Left renal pelvis (tissue), 4 donors: ENCODE results near the gene CACNA1I. TPM values are rescaled to one million over a fixed set of nuclear protein-coding genes. Genes with fewer than 3 reads are reported as not detected.

Experiments used
- DNase-seq, 4 donors: peaks; one replicate each; pipeline ENCODE4 v3.0.0-alpha.2; 2013; ENCODE audit warnings: low read depth in 4 of 4, low spot score in 3 of 4
- polyA plus RNA-seq, 4 donors: library from polyadenylated mRNA; unstranded; fragments of 120-200 nt; gene quantifications; one replicate each; pipeline ENCODE4 v1.2.1, GENCODE V29; 2013; ENCODE audit not compliant: insufficient read length in 4 of 4

CACNA1I gene
- polyA plus RNA-seq, 4 donors: 0.03 to 0.15 (median 0.07) TPM

DNA sequence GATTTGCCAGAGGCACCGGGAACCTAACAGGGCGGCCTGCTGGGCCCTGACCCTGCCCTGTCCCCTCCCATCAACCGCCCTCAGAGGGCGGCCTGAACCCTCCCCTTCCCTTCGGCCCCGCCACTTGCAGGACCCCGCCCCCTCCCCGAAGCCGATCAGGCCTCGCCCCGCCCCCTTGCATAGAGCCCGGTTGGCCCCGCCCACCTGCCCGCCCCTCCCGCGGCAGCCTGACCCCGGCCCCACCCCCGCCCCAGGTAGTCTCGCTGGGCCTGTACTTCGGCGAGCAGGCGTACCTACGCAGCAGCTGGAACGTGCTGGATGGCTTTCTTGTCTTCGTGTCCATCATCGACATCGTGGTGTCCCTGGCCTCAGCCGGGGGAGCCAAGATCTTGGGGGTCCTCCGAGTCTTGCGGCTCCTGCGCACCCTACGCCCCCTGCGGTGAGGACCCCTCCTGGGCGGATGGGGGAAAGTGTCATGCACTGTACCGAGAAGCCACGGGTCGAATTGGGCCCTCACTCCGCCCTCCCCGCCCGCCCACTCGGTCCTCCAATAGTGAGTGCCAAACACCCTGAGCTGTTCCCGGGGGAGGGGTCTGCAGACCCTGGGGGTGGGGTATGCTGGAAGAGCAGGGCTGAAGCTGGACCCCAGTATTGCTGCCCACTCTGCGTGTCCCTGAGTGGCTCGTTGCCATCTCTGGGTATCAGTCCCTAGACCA, 94.1 kb downstream of the CACNA1I start:
- no peak for DNase-seq

- no peak for DNase-seq
Measured at GRCh38 chr22:39665229-39665628, 94.7 kb downstream of the CACNA1I start.

- no peak for DNase-seq
Measured at GRCh38 chr22:39665661-39666431, 95.3 kb downstream of the CACNA1I start.

DNA sequence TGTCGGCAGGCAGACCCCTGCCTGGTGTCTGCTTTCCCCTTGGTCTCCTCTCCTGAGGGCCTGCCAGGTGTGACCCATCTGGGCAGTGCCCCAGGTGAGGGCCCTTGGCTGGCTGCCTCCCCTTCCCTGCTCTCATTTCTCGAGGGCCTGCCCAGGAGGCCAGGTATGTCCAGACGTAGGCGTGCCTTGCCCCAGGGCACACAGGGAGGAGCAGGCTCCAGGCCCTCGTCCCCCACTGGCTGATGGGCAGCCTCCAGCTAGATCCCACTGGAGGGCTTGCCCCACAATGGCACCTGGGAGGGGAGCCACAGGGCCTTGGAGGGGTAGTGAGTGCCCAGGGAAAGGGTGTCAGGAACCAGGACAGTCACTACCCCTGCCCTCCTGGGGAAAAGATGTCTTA, 95.9 kb downstream of the CACNA1I start:
- DNase-seq: no peak

DNA sequence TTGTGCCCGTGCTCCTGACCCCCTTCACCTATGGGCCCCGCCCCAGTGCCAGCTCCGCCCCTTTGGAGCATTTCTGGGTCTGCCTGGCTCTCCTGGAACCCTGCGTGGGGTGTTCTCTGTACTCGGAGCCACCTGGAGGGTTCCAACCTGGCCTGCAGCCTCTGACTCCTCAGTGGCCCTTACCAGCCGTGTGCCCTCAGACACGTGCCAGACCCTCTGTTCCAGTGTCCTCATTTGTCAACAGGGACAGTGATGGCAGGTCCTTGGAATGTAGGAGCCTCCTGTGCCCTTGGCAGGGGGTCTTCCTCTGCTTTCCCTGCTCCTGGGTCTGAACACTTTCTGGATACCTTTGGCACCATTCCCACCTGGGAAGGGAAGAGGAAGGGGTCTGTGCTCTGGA, 96.4 kb downstream of the CACNA1I start:
- DNase-seq: no peak

DNA sequence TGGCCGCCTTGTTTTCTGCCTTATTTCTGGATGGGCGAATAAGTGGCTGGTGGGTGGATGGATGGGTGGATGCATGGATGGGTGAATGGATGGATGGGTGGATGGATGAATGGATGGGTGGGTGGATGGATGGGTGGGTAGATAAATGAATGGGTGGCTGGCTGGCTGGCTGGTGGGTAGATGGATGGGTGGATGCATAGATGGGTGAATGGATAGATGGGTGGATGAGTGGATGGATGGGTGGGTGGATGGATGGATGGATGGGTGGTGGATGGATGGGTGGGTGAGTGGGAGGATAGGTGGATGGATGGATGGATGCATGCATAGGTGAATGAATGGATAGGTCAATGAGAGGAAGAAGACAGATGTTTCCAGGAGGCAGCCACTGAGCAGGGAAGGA, 98.9 kb downstream of the CACNA1I start:
- DNase-seq: no peak

DNA sequence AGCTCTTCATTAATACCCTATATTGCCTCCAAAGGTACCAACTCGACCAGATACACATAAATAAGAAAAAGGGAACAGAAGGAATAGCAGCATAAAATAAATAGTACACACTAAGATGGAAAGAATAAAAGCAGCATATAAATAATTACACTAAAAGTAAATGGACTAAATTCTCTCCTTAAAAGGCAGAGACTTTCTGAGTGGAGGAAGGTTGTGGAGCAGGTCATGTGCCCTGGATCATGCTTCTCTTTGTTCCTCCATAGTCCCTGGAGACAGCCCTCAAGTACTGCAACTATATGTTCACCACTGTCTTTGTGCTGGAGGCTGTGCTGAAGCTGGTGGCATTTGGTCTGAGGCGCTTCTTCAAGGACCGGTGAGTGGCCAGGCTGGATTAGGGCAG, 101.4 kb downstream of the CACNA1I start:
- no peak for DNase-seq

GRCh38 chr22:39674536-39674935, 104.0 kb downstream of the CACNA1I start:
- DNase-seq: no peak

GRCh38 chr22:39675947-39676346, 105.4 kb downstream of the CACNA1I start:
- DNase-seq: no peak

- no peak for DNase-seq
Measured at GRCh38 chr22:39677967-39678366, 107.4 kb downstream of the CACNA1I start.

DNA sequence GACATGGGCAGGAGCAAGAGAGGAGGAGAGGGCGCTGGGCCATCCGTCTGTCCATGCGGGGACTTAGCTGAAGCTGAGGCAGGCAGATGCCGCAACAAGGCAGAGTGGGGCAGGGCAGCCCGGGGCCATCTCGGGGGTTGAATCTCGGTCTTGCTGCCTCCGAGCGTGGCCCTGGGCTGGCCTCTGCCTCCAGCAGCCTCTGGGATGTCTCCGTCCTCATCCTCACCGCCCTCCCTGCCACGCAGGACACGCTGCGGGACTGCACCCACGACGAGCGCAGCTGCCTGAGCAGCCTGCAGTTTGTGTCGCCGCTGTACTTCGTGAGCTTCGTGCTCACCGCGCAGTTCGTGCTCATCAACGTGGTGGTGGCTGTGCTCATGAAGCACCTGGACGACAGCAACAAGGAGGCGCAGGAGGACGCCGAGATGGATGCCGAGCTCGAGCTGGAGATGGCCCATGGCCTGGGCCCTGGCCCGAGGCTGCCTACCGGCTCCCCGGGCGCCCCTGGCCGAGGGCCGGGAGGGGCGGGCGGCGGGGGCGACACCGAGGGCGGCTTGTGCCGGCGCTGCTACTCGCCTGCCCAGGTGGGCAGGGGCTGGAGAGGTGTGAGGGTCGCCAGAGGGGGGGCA, 108.4 kb downstream of the CACNA1I start:
- no peak for DNase-seq

DNA sequence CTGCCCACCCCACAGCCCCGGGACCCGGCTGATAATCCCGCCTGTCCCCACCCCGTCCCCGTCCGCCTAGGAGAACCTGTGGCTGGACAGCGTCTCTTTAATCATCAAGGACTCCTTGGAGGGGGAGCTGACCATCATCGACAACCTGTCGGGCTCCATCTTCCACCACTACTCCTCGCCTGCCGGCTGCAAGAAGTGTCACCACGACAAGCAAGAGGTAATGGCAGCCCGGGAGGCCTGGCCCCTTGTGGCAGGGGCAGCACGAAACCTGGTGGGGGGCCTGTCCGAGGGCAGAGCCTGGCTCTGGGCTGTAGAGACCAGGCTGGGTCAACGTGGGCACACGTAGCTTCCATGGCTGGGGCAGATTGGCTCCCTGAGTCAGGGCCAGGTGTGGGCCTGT, 109.1 kb downstream of the CACNA1I start:
- DNase-seq: no peak

DNA sequence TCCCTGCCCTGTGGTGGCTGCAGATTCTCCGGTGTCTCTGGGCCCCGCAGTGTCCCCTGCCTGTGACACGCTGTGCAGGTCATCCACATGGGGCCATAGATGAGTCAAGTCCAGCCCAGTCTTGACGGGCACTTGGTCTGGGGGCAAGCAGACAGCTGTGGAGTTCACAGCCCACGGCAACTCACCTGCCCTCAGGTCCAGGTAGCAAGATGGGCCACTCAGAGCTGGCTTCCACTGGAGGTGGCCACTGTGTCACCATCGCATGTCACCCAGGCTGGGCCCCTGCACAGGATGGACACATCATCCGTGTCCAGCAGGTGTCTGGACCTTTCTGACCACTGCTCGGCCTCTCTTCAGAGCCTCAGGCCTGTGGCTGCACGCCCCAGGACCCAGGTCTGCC, 109.9 kb downstream of the CACNA1I start:
- no peak for DNase-seq

DNA sequence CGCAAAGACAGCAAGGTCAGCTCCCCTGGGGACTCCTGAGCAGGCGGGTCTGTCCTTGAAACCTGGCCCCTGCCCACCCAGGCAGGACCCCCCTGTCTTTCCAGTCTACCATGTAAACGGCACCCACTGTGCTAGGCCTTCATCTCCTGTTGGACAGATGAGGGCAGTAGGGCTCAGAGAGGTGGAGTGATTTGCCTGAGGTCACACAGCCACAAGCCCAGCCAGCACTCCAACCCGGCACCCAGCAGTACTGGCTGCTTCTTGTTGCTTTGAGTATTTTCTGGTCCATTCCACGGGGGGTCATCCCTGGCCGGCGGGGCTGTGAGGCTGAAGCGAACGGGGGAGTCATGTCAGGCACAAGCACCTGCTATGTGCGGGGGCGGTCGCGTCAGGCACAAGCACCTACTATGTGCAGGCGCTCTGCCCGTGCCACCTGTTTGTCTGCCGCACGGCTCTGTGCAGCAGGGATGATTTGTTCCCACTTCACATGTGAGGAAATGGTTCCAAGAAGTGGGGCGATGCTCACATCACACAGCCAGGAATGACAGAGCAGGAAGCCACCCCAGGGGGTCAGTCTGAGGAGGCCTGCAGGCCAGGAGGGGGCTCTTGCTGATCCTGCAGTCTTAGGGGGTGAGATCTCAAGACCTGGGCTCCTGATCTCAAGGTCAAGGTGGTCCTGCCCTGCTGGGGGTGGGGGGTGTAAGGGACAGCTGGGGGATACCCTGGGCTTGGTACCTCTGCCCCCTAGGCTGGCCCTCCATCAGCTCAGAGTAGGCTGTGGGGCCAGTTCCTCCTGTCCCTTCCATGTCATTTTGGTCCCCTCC, 110.7 kb downstream of the CACNA1I start:
- no peak for DNase-seq

GRCh38 chr22:39682994-39683393, 112.4 kb downstream of the CACNA1I start:
- no peak for DNase-seq

DNA sequence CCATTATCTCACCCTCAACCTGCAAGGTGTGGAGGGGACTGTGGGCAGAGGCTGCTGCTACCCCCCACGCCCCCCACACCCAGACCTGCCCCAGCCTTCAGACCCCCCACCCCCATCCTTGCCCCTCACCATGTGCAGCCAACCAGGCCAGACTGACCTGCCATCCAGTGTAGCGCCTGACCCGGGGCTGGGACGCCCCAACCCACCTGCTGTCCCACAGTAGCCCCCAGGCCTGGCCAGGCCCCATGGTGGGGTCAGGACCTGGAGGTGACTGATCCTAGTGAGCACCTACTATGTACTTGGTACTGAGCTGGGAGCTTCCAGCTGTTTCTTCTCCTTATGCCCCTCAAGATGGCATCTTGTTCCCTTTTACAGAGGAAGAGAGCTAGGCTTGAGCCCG, 113.1 kb downstream of the CACNA1I start:
- DNase-seq: no peak

GRCh38 chr22:39684702-39685281, 114.2 kb downstream of the CACNA1I start:
- no peak for DNase-seq

DNA sequence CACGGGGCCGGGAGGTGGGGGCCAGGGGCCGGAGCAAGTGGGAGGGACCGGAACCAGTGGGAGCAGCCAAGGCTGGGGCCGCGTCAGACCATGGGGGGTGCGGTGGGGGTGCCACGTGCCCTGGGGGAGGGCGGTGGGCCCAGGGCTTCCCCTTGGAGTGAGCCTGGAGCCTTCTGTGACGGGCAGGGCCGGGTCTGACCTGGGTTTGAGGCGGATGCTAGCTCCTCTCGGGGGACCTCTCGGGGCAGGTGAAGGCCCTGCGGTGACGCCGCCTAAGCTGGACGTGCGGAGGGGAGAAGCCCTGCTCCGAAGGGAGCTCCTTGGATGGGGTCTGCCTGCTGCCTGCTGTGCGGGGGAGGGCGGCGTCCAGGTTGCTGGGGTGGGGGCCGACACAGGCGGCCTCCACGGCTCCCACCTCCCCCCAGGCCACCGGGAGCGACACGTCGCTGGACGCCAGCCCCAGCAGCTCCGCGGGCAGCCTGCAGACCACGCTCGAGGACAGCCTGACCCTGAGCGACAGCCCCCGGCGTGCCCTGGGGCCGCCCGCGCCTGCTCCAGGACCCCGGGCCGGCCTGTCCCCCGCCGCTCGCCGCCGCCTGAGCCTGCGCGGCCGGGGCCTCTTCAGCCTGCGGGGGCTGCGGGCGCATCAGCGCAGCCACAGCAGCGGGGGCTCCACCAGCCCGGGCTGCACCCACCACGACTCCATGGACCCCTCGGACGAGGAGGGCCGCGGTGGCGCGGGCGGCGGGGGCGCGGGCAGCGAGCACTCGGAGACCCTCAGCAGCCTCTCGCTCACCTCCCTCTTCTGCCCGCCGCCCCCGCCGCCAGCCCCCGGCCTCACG, 115.0 kb downstream of the CACNA1I start:
- DNase-seq: no peak

DNA sequence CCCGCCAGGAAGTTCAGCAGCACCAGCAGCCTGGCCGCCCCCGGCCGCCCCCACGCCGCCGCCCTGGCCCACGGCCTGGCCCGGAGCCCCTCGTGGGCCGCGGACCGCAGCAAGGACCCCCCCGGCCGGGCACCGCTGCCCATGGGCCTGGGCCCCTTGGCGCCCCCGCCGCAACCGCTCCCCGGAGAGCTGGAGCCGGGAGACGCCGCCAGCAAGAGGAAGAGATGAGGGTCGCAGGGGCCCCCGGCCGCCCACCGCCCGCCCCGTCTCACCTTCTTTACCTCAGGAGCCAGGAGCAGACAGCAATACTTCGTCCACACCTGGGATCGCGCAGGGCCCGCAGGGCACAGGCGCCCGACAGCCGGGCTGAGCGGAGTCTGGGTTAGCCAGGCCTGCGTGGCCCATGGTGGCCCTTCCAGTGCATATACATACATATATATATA, 115.6 kb downstream of the CACNA1I start:
- DNase-seq: no peak
